Inflammatory macrophage (primary cell): ENCODE measurements around the gene ATXN7.

ENCODE experiments used
- DNase-seq, 2 donors: peaks; one replicate each; pipeline ENCODE4 v3.0.0-alpha.2; 2020 to 2022

Gene ATXN7

GRCh38 chr3:63990733-63991132, 127.1 kb downstream of the ATXN7 start:
- no peak for DNase-seq

GRCh38 chr3:63991666-63992065, 128.0 kb downstream of the ATXN7 start:
- DNase-seq, result no peak

- peak; percentile 67 to 81 for DNase-seq
Observed at GRCh38 chr3:63992516-63993209, 129.0 kb downstream of the ATXN7 start.

- peak; percentile 76 to 82 for DNase-seq
Observed at GRCh38 chr3:63993653-63994079, 130.0 kb downstream of the ATXN7 start.

- peak; percentile 94 to 95 for DNase-seq
Observed at GRCh38 chr3:63995086-63995485, 131.4 kb downstream of the ATXN7 start.

GRCh38 chr3:63998852-63999754, 135.4 kb downstream of the ATXN7 start:
- no peak for DNase-seq

GRCh38 chr3:64000453-64001055, 136.9 kb downstream of the ATXN7 start:
- no peak for DNase-seq

- no peak for DNase-seq
Observed at GRCh38 chr3:64002233-64002632, 138.6 kb downstream of the ATXN7 start.

GRCh38 chr3:64003589-64003988, 139.9 kb downstream of the ATXN7 start:
- DNase-seq, result no peak

- peak in 1 of 2 donors; percentile 49 for DNase-seq
Observed at GRCh38 chr3:64008017-64008416, 144.3 kb downstream of the ATXN7 start.

- DNase-seq, result no peak
Observed at GRCh38 chr3:64008487-64009351, 145.1 kb downstream of the ATXN7 start.

GRCh38 chr3:64009528-64009927, 145.9 kb downstream of the ATXN7 start:
- DNase-seq, result no peak

- DNase-seq, result no peak
Observed at GRCh38 chr3:64010199-64010598, 146.5 kb downstream of the ATXN7 start.

GRCh38 chr3:64011685-64012084, 148.0 kb downstream of the ATXN7 start:
- no peak for DNase-seq

- DNase-seq, result no peak
Observed at GRCh38 chr3:64016941-64017620, 153.4 kb downstream of the ATXN7 start.

GRCh38 chr3:64019271-64019670, 155.6 kb downstream of the ATXN7 start:
- DNase-seq, result no peak

- DNase-seq, result no peak
Observed at GRCh38 chr3:64019879-64020278, 156.2 kb downstream of the ATXN7 start.

- DNase-seq, result peak; percentile 19 to 30
Observed at GRCh38 chr3:64021922-64022321, 158.3 kb downstream of the ATXN7 start.

- peak; percentile 19 to 27 for DNase-seq
Observed at GRCh38 chr3:64022451-64023186, 159.0 kb downstream of the ATXN7 start.

GRCh38 chr3:64023187-64023860, 159.7 kb downstream of the ATXN7 start, which contains the start of gene PSMD6:
PSMD6 (minus strand) TSS chr3:64023494; CDS start chr3:64023419, 75 bp downstream.
- DNase-seq, result peak; percentile 91 to 92
